ENCODE results near the gene TJP1. TPM values are rescaled to one million over a fixed set of nuclear protein-coding genes. Genes with fewer than 3 reads are reported as not detected.
"Not testable (repeated sequence)": the region's sequence is repeated elsewhere in the genome, so short reads cannot be mapped to it uniquely, and the experiment has no call there.

TJP1 gene
- total RNA-seq, 1 experiment from 2014 or later, result 137 TPM

GRCh38 chr15:29696950-29697738, 125.1 kb downstream of the TJP1 start:
- ChIA-PET CTCF (no interaction called here), POLR2A (no interaction called here)
- H3K4me3 Mint-ChIP-seq (ENCODE audit: unreplicated experiment), result no peak overlapping the region
- H3K4me1 Mint-ChIP-seq (ENCODE audit: insufficient read depth, unreplicated experiment), result peaks cover 11% of the 10 kb centered on the region
- no peak for DNase-seq (ENCODE audit: unreplicated experiment)
- no TSS peak for BruUV-seq (replicated peaks)
- H3K9me3 Mint-ChIP-seq (ENCODE audit: unreplicated experiment), result no peaks in the 10 kb centered on the region
- H3K27me3 Mint-ChIP-seq (ENCODE audit: insufficient read depth, unreplicated experiment), result no peaks in the 10 kb centered on the region
- H3K36me3 Mint-ChIP-seq (ENCODE audit: insufficient read depth, unreplicated experiment), result peaks cover 43% of the 10 kb centered on the region
- no peak for TF ChIP-seq CTCF (IDR thresholded peaks at IDR 0.05; ENCODE audit: unreplicated experiment)
- intact Hi-C loops (cut with micrococcal nuclease), result no loop called here
- H3K27ac Mint-ChIP-seq (ENCODE audit: low read depth, unreplicated experiment), result no peak overlapping the region

GRCh38 chr15:29696506-29696905, 125.8 kb downstream of the TJP1 start:
- intact Hi-C loops (cut with micrococcal nuclease); H3K27me3 Mint-ChIP-seq (ENCODE audit: insufficient read depth, unreplicated experiment); BruUV-seq (replicated peaks); H3K9me3 Mint-ChIP-seq (ENCODE audit: unreplicated experiment); POLR2A ChIA-PET; H3K4me3 Mint-ChIP-seq (ENCODE audit: unreplicated experiment); CTCF ChIA-PET; H3K27ac Mint-ChIP-seq (ENCODE audit: low read depth, unreplicated experiment); DNase-seq (ENCODE audit: unreplicated experiment): not testable (repeated sequence)
- peaks cover 11% of the 10 kb centered on the region for H3K4me1 Mint-ChIP-seq (ENCODE audit: insufficient read depth, unreplicated experiment)
- H3K36me3 Mint-ChIP-seq (ENCODE audit: insufficient read depth, unreplicated experiment), result peaks cover 38% of the 10 kb centered on the region

GRCh38 chr15:29695489-29696167, 126.6 kb downstream of the TJP1 start:
- H3K27ac Mint-ChIP-seq (ENCODE audit: low read depth, unreplicated experiment), result no peak overlapping the region
- no peaks in the 10 kb centered on the region for H3K27me3 Mint-ChIP-seq (ENCODE audit: insufficient read depth, unreplicated experiment)
- TF ChIP-seq CTCF (IDR thresholded peaks at IDR 0.05; ENCODE audit: unreplicated experiment), result no peak
- peaks cover 19% of the 10 kb centered on the region for H3K4me1 Mint-ChIP-seq (ENCODE audit: insufficient read depth, unreplicated experiment)
- peaks cover 36% of the 10 kb centered on the region for H3K36me3 Mint-ChIP-seq (ENCODE audit: insufficient read depth, unreplicated experiment)
- no peak for DNase-seq (ENCODE audit: unreplicated experiment)
- CTCF ChIA-PET, result no interaction called here
- POLR2A ChIA-PET, result no interaction called here
- no TSS peak for BruUV-seq (replicated peaks)
- H3K4me3 Mint-ChIP-seq (ENCODE audit: unreplicated experiment), result no peak overlapping the region
- intact Hi-C loops (cut with micrococcal nuclease), result no loop called here
- H3K9me3 Mint-ChIP-seq (ENCODE audit: unreplicated experiment), result no peaks in the 10 kb centered on the region

DNA sequence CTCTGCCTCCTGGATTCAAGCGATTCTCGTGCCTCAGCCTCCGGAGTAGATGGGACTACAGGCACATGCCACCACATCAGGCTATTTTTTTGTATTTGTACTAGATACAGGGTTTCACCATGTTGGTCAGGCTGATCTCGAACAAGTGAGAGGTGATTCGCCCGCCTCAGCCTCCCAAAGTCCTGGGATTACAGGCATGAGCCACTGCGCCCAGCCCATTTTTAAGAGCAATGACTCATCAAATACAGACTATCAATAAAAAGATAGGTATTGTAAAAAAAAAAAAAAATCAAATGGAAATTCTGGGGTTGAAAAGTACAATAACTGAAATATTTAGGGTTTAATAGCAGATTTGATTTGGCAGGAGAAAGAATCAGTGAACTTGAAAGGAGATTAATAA, 129.0 kb downstream of the TJP1 start:
- Mint-ChIP-seq H3K36me3 (ENCODE audit: insufficient read depth, unreplicated experiment) (peaks cover 17% of the 10 kb centered on the region), H3K27me3 (ENCODE audit: insufficient read depth, unreplicated experiment) (no peaks in the 10 kb centered on the region), H3K4me3 (ENCODE audit: unreplicated experiment) (no peak overlapping the region), H3K9me3 (ENCODE audit: unreplicated experiment) (no peaks in the 10 kb centered on the region), H3K27ac (ENCODE audit: low read depth, unreplicated experiment) (no peak overlapping the region), H3K4me1 (ENCODE audit: insufficient read depth, unreplicated experiment) (peaks cover 15% of the 10 kb centered on the region)
- TF ChIP-seq CTCF (IDR thresholded peaks at IDR 0.05; ENCODE audit: unreplicated experiment), result no peak
- DNase-seq (ENCODE audit: unreplicated experiment), result no peak
- ChIA-PET CTCF (interaction anchor here (0.6 to 1.0 kb wide), 3 partner anchors 10 to 656 kb away, joined by 3 to 6 read pairs (median 4); no protein-coding TSS in a partner anchor), POLR2A (no interaction called here)
- BruUV-seq (replicated peaks), result no TSS peak
- intact Hi-C loops (cut with micrococcal nuclease), result no loop called here
